Measurements from ENCODE around the gene ELF1. TPM values are rescaled to one million over a fixed set of nuclear protein-coding genes. Genes with fewer than 3 reads are reported as not detected.

ELF1 gene
- total RNA-seq, 2 donors from 2014 or later, result 36.0 to 44.1 TPM

DNA sequence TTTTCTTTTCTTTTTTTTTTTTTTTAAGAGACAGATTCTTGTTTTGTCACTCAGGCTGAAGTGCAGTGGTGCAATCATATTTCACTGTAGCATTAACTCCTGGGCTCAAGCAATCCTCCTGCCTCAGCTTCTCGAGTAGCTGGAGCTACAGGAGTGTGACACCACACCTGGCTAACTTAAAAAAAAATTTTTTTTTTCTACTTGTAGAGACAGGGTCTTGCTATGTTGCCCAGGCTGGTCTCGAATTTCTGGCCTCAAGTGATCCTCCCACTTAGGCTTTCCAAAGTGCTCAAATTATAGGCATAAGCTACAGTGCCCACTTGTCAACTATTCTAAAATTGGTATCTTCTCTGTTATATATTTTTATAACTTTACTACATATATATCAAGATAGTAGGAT lies 6.6 kb downstream of the ELF1 start:
- H3K4me1 ChIP-seq (ENCODE audit: control insufficient read depth, insufficient read depth, low read length), result peaks cover 7% of the 10 kb centered on the region
- no peak for TF ChIP-seq CTCF (conservative IDR thresholded peaks at IDR 0.05)
- H3K36me3 ChIP-seq (ENCODE audit: control insufficient read depth, insufficient read depth, low read length), result no peaks in the 10 kb centered on the region
- WGBS, 2 experiments (ENCODE audit: insufficient coverage in 1 of 2, insufficient read length in 1 of 2), result 88% methylated on average over 2 of the region's 2 CpGs; no CpG with 5 or more reads in 1 of the 2 experiments
- H3K4me1 Mint-ChIP-seq, result peaks cover 27% of the 10 kb centered on the region
- no peak for DNase-seq
- no peak overlapping the region for H3K4me3 ChIP-seq (ENCODE audit: low read length)
- no peak overlapping the region for H3K27ac ChIP-seq (ENCODE audit: low read depth, low read length)
- no peaks in the 10 kb centered on the region for H3K9me3 Mint-ChIP-seq
- no peaks in the 10 kb centered on the region for H3K9me3 ChIP-seq (ENCODE audit: control insufficient read depth, low read length)
- H3K27ac Mint-ChIP-seq, result no peak overlapping the region
- H3K9ac ChIP-seq (ENCODE audit: extremely low read depth, low read length, poor library complexity, severe bottlenecking), result no peak overlapping the region
- peaks cover 14% of the 10 kb centered on the region for H3K36me3 Mint-ChIP-seq (ENCODE audit: low read depth)
- no peaks in the 10 kb centered on the region for H3K27me3 ChIP-seq (ENCODE audit: control insufficient read depth, insufficient read depth, low read length, poor library complexity, severe bottlenecking)
- no peaks in the 10 kb centered on the region for H3K27me3 Mint-ChIP-seq (ENCODE audit: insufficient read depth)
- H3K4me3 Mint-ChIP-seq, result no peak overlapping the region

DNA sequence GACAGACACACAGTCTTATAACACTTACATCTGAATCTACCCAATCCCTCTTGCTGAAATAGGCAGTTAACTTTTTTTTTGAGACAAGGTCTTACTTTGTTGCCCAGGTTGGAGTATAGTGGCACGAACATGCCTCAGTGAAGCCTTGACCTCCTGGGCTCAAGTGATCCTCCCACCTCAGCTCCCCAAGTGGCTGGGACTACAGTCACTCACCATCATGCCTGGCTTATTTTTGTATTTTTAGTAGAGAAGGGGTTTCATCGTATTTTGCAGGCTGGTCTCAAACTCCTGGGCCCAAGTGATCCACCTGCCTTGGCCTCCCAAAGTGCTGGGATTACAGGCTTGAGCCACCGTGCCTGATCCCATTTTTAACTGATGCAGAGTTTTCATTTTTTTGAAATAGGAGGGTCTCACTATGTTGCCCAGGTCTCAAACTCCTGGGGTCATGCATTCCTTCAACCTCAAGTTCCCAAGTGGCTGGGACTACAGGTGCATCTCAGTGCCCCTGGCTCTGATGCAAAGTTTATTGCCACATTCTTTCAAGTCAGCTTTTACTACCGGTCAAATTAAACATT lies 7.6 kb downstream of the ELF1 start:
- H3K4me3 Mint-ChIP-seq, result no peak overlapping the region
- H3K36me3 Mint-ChIP-seq (ENCODE audit: low read depth), result peaks cover 14% of the 10 kb centered on the region
- Histone ChIP-seq H3K4me1 (ENCODE audit: control insufficient read depth, insufficient read depth, low read length) (peaks cover 4% of the 10 kb centered on the region), H3K4me3 (ENCODE audit: low read length) (no peak overlapping the region), H3K9me3 (ENCODE audit: control insufficient read depth, low read length) (no peaks in the 10 kb centered on the region), H3K27ac (ENCODE audit: low read depth, low read length) (no peak overlapping the region), H3K36me3 (ENCODE audit: control insufficient read depth, insufficient read depth, low read length) (no peaks in the 10 kb centered on the region), H3K27me3 (ENCODE audit: control insufficient read depth, insufficient read depth, low read length, poor library complexity, severe bottlenecking) (no peaks in the 10 kb centered on the region), H3K9ac (ENCODE audit: extremely low read depth, low read length, poor library complexity, severe bottlenecking) (no peak overlapping the region)
- H3K9me3 Mint-ChIP-seq, result no peaks in the 10 kb centered on the region
- peaks cover 27% of the 10 kb centered on the region for H3K4me1 Mint-ChIP-seq
- no peak for DNase-seq
- WGBS, 2 experiments (ENCODE audit: insufficient coverage in 1 of 2, insufficient read length in 1 of 2), result 95 to 100% methylated on average over 2 to 4 of the region's 4 CpGs
- no peak for TF ChIP-seq CTCF (conservative IDR thresholded peaks at IDR 0.05)
- no peaks in the 10 kb centered on the region for H3K27me3 Mint-ChIP-seq (ENCODE audit: insufficient read depth)
- H3K27ac Mint-ChIP-seq, result no peak overlapping the region

DNA sequence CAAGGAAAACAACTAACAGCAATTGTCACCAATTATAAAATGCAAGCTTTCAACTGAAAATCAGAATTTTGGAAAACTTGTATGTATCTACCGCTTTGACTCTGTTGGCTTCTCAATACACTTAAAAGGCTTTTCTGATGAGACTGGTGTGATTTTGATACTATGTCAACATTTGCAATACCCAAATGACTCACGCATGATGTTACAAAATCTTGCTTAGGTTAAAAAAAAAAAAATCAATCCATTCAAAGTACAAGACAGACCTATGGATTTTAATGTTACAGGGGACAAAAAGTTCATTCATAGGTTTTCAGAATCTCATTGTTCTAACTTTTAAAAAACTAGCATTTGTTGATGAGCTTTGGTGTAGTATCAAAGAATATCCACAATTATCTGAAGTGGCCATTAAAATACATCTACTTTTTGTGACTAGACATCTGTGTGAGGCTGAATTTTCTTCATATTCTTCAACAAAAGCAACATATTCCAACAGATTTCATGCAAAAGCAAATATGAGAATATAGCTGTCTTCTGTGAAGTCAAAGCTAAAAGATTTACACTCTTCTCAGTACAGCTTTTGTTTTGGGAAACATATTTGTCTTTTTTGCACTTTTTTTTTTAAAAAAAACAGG lies 10.7 kb downstream of the ELF1 start:
- 78 to 98% methylated on average over 1 to 2 of the region's 2 CpGs for WGBS, 2 experiments (ENCODE audit: insufficient coverage in 1 of 2, insufficient read length in 1 of 2)
- no peak for DNase-seq
- Mint-ChIP-seq H3K4me1 (peaks cover 30% of the 10 kb centered on the region), H3K36me3 (ENCODE audit: low read depth) (peaks cover 14% of the 10 kb centered on the region), H3K9me3 (no peaks in the 10 kb centered on the region), H3K27ac (no peak overlapping the region), H3K4me3 (no peak overlapping the region), H3K27me3 (ENCODE audit: insufficient read depth) (no peaks in the 10 kb centered on the region)
- Histone ChIP-seq H3K27me3 (ENCODE audit: control insufficient read depth, insufficient read depth, low read length, poor library complexity, severe bottlenecking) (no peaks in the 10 kb centered on the region), H3K9ac (ENCODE audit: extremely low read depth, low read length, poor library complexity, severe bottlenecking) (no peak overlapping the region), H3K27ac (ENCODE audit: low read depth, low read length) (no peak overlapping the region), H3K9me3 (ENCODE audit: control insufficient read depth, low read length) (no peaks in the 10 kb centered on the region), H3K4me3 (ENCODE audit: low read length) (no peak overlapping the region), H3K4me1 (ENCODE audit: control insufficient read depth, insufficient read depth, low read length) (no peaks in the 10 kb centered on the region), H3K36me3 (ENCODE audit: control insufficient read depth, insufficient read depth, low read length) (no peaks in the 10 kb centered on the region)
- TF ChIP-seq CTCF (conservative IDR thresholded peaks at IDR 0.05), result no peak
